Mesothelial cell of epicardium (in vitro differentiated cells): ENCODE measurements around the gene ST8SIA4. TPM values are rescaled to one million over a fixed set of nuclear protein-coding genes. Genes with fewer than 3 reads are reported as not detected.

Source experiments
- DNase-seq, 2 experiments: peaks; one replicate each; pipeline ENCODE4 v3.0.0; 2021; ENCODE audit warnings: low spot score in 2 of 2; ENCODE audit not compliant: unreplicated experiment in 2 of 2
- H3K27ac Mint-ChIP-seq: 2 replicates; pipeline ENCODE4 v1.8.0; 2021; ENCODE audit warnings: mixed read lengths
- H3K27me3 Mint-ChIP-seq: 2 replicates; pipeline ENCODE4 v1.8.0; 2021; ENCODE audit warnings: low read depth, mixed read lengths
- H3K36me3 Mint-ChIP-seq: 2 replicates; pipeline ENCODE4 v1.8.0; 2021; ENCODE audit warnings: mixed read lengths
- H3K4me1 Mint-ChIP-seq: 2 replicates; pipeline ENCODE4 v1.8.0; 2021; ENCODE audit warnings: mixed read lengths
- H3K4me3 Mint-ChIP-seq: 2 replicates; pipeline ENCODE4 v1.8.0; 2021; ENCODE audit warnings: mild to moderate bottlenecking, moderate library complexity, mixed read lengths
- H3K9me3 Mint-ChIP-seq: 2 replicates; pipeline ENCODE4 v1.8.0; 2021; ENCODE audit warnings: mixed read lengths
- total RNA-seq: library from RNA; stranded (reverse); gene quantifications from 3 replicates; pipeline ENCODE4 v1.2.1, GENCODE V29; 2021
- TF ChIP-seq, protein P1 (sequence below): fragments of 200-600 bp; sonication (generic); IDR thresholded peaks from one replicate; pipeline ENCODE4 v1.5.0; 2021; ENCODE audit warnings: antibody characterized with exemption; ENCODE audit not compliant: unreplicated experiment

Gene ST8SIA4
- total RNA-seq, 1 donor from 2014 or later: 9.6 TPM

GRCh38 chr5:100889165-100889743 lies 13.8 kb downstream of the ST8SIA4 start:
- Mint-ChIP-seq H3K27me3 (peaks cover 18% of the 10 kb centered on the region), H3K4me1 (no peaks in the 10 kb centered on the region), H3K9me3 (no peaks in the 10 kb centered on the region), H3K36me3 (no peaks in the 10 kb centered on the region), H3K4me3 (no peak overlapping the region), H3K27ac (no peak overlapping the region)
- DNase-seq: no peak
- TF ChIP-seq, protein P1, sequence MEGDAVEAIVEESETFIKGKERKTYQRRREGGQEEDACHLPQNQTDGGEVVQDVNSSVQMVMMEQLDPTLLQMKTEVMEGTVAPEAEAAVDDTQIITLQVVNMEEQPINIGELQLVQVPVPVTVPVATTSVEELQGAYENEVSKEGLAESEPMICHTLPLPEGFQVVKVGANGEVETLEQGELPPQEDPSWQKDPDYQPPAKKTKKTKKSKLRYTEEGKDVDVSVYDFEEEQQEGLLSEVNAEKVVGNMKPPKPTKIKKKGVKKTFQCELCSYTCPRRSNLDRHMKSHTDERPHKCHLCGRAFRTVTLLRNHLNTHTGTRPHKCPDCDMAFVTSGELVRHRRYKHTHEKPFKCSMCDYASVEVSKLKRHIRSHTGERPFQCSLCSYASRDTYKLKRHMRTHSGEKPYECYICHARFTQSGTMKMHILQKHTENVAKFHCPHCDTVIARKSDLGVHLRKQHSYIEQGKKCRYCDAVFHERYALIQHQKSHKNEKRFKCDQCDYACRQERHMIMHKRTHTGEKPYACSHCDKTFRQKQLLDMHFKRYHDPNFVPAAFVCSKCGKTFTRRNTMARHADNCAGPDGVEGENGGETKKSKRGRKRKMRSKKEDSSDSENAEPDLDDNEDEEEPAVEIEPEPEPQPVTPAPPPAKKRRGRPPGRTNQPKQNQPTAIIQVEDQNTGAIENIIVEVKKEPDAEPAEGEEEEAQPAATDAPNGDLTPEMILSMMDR: no peak

DNA sequence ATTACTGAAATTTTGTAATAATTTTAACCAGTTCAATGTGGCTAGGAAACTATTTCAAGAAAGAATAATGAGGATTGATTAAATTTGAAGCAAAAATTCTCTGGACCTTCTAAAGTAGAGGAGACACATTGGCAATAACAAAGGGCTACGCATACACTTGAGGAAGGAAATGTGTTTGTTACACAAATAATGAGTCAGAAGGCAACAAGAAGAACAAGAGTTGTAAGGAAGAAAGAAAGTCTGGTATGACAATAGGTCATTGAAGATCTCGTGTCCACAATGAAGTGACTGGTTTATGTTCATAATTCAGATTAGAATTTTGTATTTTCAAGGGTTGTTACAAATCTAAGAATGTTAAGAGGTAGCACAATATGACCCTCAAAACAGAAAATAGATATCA lies 25.8 kb downstream of the ST8SIA4 start:
- H3K27me3 Mint-ChIP-seq: peaks cover 3% of the 10 kb centered on the region
- TF ChIP-seq, protein P1: no peak
- peaks cover 11% of the 10 kb centered on the region for H3K9me3 Mint-ChIP-seq
- H3K4me1 Mint-ChIP-seq: no peaks in the 10 kb centered on the region
- peaks cover 1% of the 10 kb centered on the region for H3K36me3 Mint-ChIP-seq
- DNase-seq: no peak
- no peak overlapping the region for H3K27ac Mint-ChIP-seq
- H3K4me3 Mint-ChIP-seq: no peak overlapping the region

- no peak for DNase-seq
Measured at GRCh38 chr5:100872408-100873190, 30.5 kb downstream of the ST8SIA4 start.

GRCh38 chr5:100867039-100867562 lies 36.0 kb downstream of the ST8SIA4 start:
- Mint-ChIP-seq H3K36me3 (no peaks in the 10 kb centered on the region), H3K4me1 (peaks cover 17% of the 10 kb centered on the region), H3K27ac (no peak overlapping the region), H3K4me3 (no peak overlapping the region), H3K27me3 (no peaks in the 10 kb centered on the region), H3K9me3 (peaks cover 4% of the 10 kb centered on the region)
- DNase-seq: no peak
- TF ChIP-seq, protein P1: no peak

More at GRCh38 chr5:100872408-100873190, 30.5 kb downstream of the ST8SIA4 start:
- Mint-ChIP-seq H3K36me3 (no peaks in the 10 kb centered on the region), H3K9me3 (peaks cover 11% of the 10 kb centered on the region), H3K4me1 (no peaks in the 10 kb centered on the region), H3K27ac (no peak overlapping the region), H3K4me3 (no peak overlapping the region), H3K27me3 (no peaks in the 10 kb centered on the region)
- TF ChIP-seq, protein P1: no peak

- no peaks in the 10 kb centered on the region for H3K27me3 Mint-ChIP-seq
- H3K36me3 Mint-ChIP-seq: no peaks in the 10 kb centered on the region
- TF ChIP-seq, protein P1: no peak
- H3K4me3 Mint-ChIP-seq: no peak overlapping the region
- H3K27ac Mint-ChIP-seq: peak overlapping the region; percentile 63
- H3K4me1 Mint-ChIP-seq: peaks cover 27% of the 10 kb centered on the region
- H3K9me3 Mint-ChIP-seq: peaks cover under 1% of the 10 kb centered on the region
- DNase-seq: no peak
Measured at GRCh38 chr5:100864931-100865330, 38.2 kb downstream of the ST8SIA4 start.
